ENCODE measurements around the gene ARHGAP45.

ARHGAP45 gene

DNA sequence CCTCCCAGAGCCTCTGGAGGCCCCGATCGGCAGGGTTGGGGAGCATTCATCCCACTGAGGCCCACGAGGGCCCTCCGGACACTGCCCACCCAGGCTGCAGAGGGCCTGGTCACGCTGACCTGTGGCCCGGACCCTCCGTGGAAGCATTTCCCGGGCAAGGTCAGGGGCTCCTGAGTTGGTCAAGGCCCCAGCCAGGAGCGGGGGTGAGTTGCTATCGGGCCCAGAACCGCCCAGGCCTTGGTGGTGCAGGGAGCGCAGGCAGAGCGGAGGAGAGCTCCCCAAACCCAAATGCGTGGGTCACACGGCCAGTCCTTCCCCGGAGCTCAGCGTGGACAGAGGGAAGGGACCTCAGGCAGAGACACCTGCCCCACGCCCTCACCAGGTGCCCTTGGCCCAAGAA lies 62.6 kb downstream of the ARHGAP45 start:
- DNase-seq (ENCODE audit: low read depth in 2 of 3, low spot score in 1 of 3) = no peak

DNA sequence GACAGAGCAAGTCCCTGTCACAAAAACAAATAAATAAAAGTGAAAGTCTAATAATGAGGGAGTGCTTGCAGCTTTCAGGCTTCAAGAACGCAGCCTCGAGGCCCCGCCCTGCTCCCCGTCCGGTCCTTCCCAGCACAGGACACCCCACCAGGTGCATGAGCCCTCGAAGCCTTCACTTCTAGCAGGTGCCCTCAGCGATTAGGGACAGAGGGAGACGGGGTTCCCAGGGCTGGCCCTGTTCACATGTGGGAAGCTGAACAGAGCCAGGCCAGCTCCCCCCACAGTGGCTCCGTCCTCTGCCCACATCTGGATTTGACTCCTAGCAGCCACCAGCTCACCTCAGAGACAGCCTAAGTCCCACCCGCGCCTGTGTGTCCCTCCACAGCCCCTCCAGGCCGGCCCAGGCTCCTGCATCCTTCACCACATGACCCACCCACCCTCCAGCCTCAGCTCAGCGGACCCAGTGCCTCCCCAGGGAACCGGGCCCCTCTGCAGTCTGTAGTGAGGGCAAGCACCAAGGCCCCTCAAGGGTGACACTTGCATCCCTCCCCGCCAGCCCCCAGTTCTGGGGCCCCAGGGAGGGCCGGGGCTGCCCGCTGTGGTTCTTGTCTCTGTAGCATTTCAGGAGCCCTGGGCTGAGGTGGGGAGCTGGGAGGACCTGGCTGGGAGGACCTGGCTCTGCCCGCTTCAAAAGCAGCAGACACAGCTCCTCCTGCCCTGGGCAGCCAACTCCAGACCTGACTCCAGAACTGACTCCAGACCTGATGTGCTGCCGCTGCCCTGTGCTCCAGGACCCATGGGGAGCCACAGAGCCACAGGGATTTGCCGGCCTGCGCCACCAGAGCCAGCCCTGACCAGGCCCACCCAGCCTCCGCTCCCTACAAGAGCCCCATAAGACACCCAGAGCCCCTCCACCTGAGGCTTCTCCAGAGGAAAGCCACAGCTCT lies 64.1 kb downstream of the ARHGAP45 start:
- DNase-seq (ENCODE audit: low read depth in 2 of 3, low spot score in 1 of 3) = peak in 1 of 3 donors; percentile 40

DNA sequence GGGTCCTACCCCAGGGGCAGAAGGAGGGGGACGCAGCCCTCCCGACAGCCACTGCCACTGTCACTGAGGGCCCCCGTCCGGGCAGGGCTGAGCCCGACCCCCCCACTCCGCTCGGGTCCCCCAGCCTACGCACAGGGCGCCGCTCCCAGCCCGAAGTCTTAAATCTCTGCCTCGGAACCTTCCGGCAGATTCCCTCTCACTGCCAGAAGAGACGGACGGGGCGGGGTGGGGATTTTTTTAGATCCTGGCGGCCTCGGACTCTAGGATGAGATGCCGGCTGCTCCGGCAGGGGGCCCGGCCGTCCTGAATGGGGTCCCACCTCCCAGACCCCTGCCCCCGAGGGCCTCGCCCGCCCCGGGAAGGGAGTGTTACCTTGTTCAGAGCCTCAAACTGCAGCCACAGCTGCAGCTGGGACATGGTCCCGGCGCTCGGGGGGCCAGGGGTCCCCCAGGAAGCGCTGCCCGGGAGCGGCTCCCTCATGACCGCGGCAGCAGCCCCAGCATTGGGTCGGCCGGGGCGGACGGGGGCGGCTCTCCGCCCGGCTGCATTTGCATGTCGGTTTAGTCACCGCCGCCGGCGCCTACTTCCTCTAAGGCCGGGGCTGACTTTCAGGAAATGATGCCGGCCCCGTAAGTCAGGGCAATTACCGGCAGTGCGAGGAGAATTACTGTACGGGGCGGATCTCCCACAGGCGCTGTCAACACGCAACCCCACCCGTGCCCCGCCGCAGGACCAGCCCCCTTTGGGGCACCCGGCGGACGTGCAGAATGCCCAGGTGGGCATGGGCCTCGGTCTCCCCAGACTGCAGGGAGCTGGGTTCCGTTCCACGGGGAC lies 65.0 kb downstream of the ARHGAP45 start:
- peak; percentile 86 to 89 (median 87) for DNase-seq (ENCODE audit: low read depth in 2 of 3, low spot score in 1 of 3)

DNA sequence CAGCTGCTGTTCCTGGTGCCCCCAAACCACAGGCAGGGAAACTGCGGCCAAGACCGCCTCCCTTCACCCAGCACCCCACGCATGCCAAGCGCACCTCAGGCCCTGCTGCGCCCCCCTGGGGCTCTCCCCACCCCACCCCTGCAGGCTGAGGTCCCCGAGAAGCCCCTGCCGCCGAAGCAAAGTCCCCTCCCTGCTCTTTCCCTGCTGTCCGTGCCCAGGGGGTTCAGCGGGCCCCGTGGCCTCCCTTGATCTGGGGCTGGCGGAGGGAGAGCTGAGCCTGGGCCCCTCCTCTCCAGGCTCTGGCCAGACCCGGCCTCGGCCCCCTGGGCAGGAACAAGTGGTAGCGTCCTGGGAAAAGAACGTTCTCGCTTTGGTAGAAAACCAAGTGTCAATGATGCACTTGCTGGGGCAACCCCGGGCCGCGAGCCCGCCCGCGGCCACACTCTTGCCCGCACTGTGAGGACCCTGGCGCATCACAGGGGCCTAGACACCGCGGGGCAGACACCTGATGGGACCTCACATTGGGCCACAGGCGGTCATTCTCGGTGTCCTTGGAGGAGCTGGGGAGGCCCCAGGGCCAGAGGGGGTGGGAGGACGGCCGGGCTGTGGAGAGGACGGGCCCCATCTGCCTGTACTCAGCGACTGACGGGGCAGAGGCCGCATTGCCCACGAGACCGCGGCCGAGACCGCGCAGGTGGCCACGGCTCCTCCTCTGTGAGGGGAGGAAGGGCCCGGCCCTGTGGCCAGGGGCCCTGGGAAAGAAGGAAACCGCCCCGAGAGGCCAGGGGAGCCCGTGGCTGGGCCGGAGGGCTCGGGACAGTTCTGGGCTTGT lies 65.8 kb downstream of the ARHGAP45 start:
- DNase-seq (ENCODE audit: low read depth in 2 of 3, low spot score in 1 of 3) = peak in 1 of 3 donors; percentile 41

DNA sequence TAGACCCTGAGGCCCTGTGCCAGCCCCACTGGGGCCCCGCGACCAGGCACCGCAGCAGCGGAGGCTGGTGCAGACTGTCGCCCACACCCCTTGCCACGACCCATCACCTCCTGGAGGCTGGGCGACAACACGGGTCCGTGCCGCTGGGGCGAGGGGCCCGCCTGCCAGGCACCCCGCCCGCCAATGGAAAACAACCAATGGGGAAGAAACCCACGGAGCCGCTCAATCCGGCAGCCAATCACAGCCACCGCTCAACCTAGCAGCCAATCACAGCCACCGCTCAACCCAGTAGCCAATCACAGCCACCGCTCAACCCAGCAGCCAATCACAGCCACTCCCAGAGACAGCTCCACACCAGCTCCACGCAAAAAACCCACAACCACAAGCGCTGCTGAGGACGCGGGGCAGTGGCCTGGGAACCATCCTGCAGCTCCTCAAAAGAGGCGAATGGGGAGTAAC lies 66.5 kb downstream of the ARHGAP45 start:
- peak; percentile 79 to 86 (median 82) for DNase-seq (ENCODE audit: low read depth in 2 of 3, low spot score in 1 of 3)

DNA sequence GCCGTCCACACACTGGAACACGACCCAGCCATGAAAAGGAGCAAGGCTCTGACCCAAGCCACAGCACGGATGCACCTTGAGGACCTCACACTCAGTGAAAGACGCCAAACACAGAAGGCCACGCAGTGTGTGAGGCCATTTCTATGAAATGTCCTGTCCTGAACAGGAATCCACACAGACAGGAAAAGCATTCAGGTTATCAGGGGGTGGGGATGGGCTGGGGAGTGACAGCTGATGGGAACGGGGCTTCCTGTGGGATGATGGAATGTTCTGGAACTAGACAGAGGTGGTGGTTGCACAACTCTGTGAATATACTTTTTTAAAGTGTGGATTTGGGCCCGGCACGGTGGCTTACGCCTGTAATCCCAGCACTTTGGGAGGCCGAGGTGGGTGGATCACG lies 67.5 kb downstream of the ARHGAP45 start:
- DNase-seq (ENCODE audit: low read depth in 2 of 3, low spot score in 1 of 3) = no peak

DNA sequence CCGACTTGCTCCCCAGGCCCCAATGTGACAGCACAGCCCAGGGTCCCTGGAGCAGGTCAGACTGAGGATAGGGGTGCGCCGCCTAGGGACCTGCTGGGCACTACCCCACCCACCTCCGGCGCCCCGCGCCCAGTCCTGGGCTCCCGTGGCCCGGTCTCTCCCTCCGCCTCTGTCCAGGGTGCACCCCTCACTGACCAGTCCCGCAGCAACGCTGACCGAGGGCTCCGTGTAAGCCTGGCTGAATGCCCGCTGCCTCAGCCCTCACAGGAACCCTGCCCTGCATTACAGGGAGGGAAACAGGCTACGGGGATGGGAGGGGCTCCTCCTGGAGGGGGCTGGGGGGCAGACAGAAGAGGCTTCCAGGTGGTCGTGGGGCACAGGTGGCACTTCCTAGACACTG lies 68.5 kb downstream of the ARHGAP45 start:
- DNase-seq (ENCODE audit: low read depth in 2 of 3, low spot score in 1 of 3) = no peak

DNA sequence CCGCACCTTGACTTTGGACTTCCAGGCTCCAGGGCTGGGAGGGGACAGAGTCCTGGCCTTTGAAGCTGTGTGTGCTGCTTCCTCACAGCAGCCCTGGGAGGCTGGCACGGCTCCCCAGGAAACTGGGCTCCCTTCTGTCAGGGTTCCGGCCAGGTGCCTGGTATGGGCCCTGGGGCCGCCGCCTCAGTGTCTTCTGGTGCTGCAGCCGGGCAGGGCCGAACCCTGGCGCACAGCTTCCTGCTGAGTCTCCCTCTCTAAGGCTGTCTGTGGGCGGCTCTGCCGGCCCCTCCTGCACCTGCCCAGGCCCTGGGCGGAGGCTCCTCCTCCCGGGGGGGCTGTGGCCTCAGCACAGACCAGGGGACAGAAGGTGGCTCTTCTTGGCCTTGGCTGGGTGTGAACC lies 69.2 kb downstream of the ARHGAP45 start:
- DNase-seq (ENCODE audit: low read depth in 2 of 3, low spot score in 1 of 3) = no peak
